A673 (cell line): Measurements from ENCODE around the gene AFG3L2.

Experiments used
- CTCF ChIP-seq: fragments of 300-800, 200-600 bp; sonication (generic); conservative IDR thresholded peaks from 2 replicates; pipeline ENCODE4 v1.5.1; 2017; ENCODE audit warnings: low read depth, mild to moderate bottlenecking, antibody characterized with exemption, low read length, moderate library complexity, mixed read lengths
- EZH2 ChIP-seq: fragments of 200-600 bp; sonication (generic); IDR thresholded peaks from 2 replicates; pipeline ENCODE4 v1.6.1; 2017; ENCODE audit warnings: borderline replicate concordance, low read depth, mild to moderate bottlenecking, mixed read lengths, antibody characterized with exemption, low read length; ENCODE audit not compliant: poor library complexity, severe bottlenecking

- no peak for TF ChIP-seq CTCF
- no peak for TF ChIP-seq EZH2
Observed at GRCh38 chr18:12325726-12326245, 51.2 kb downstream of the AFG3L2 start.
